Left cardiac atrium (tissue), 4 donors: Measurements from ENCODE around the gene SEMA3D. TPM values are rescaled to one million over a fixed set of nuclear protein-coding genes. Genes with fewer than 3 reads are reported as not detected.

ENCODE experiments used
- ATAC-seq, 2 donors: fragments of 200-7000 bp; cut with Tn5 transposase; one replicate each; pipeline ENCODE4 v1.9.1; 2020; ENCODE audit warnings: mild to moderate bottlenecking in 2 of 2, moderate library complexity in 2 of 2
- DNase-seq: peaks from one replicate; pipeline ENCODE4 v3.0.0-alpha.2; 2020
- intact Hi-C, 2 donors: fragments of 100-400 bp; cut with DNase I; formaldehyde crosslinking; loops; one replicate each; pipeline versions ENCODE4 v1.14.1 to v1.15.1; 2022 to 2023
- total RNA-seq, 2 donors: library from RNA; stranded (reverse); fragmentation: NEBNext Ultra II Directional; extraction: Animal tissue kit (Norgen Biotek cat#: 25700); gene quantifications; one replicate each; pipeline ENCODE4 v1.2.1, GENCODE V29; 2021
- donor health status: DM: no; HTN: yes; CAD: no.
- donor health status: DM: no; HTN: yes; CAD: no; lungs with severe emphysema.
- donor health status: DM: yes; HTN: yes; CAD: no.
- donor health status: Dilated cardiomyopathy.

Gene SEMA3D
- total RNA-seq, 2 donors from 2014 or later, result 1.1 to 1.7 TPM

- intact Hi-C loops, result no loop called here
- no peak for DNase-seq
Measured at GRCh38 chr7:85135977-85136376, 50.9 kb downstream of the SEMA3D start.

GRCh38 chr7:85133560-85133959 is 53.3 kb downstream of the SEMA3D start:
- intact Hi-C loops, result no loop called here
- no peak for DNase-seq
- no peak for ATAC-seq

More at GRCh38 chr7:85135977-85136376, 50.9 kb downstream of the SEMA3D start:
- no peak for ATAC-seq

GRCh38 chr7:85133006-85133405 is 53.9 kb downstream of the SEMA3D start:
- DNase-seq (no peak), ATAC-seq (no peak)
- intact Hi-C loops, result no loop called here

- ATAC-seq (no peak), DNase-seq (no peak)
- intact Hi-C loops, result no loop called here
Measured at GRCh38 chr7:85130702-85131101, 56.2 kb downstream of the SEMA3D start.

- intact Hi-C loops, result no loop called here
- ATAC-seq (no peak), DNase-seq (no peak)
Measured at GRCh38 chr7:85126383-85126782, 60.5 kb downstream of the SEMA3D start.

GRCh38 chr7:85125651-85126131 is 61.2 kb downstream of the SEMA3D start:
- no peak for DNase-seq
- ATAC-seq, result no peak
- intact Hi-C loops, result no loop called here

GRCh38 chr7:85125176-85125575 is 61.7 kb downstream of the SEMA3D start:
- no peak for ATAC-seq
- no peak for DNase-seq
- intact Hi-C loops, result no loop called here

GRCh38 chr7:85119934-85120333 is 66.9 kb downstream of the SEMA3D start:
- ATAC-seq (no peak), DNase-seq (no peak)
- intact Hi-C loops, result no loop called here

GRCh38 chr7:85115862-85116261 is 71.0 kb downstream of the SEMA3D start:
- DNase-seq, result no peak
- ATAC-seq, result no peak
- intact Hi-C loops, result no loop called here

GRCh38 chr7:85115006-85115405 is 71.8 kb downstream of the SEMA3D start:
- ATAC-seq, result no peak
- DNase-seq, result no peak
- intact Hi-C loops, result no loop called here

GRCh38 chr7:85114342-85114741 is 72.5 kb downstream of the SEMA3D start:
- no peak for ATAC-seq
- DNase-seq, result no peak
- intact Hi-C loops, result no loop called here

GRCh38 chr7:85111761-85112160 is 75.1 kb downstream of the SEMA3D start:
- no peak for ATAC-seq
- no peak for DNase-seq
- intact Hi-C loops, result no loop called here

- ATAC-seq (no peak), DNase-seq (no peak)
- intact Hi-C loops, result no loop called here
Measured at GRCh38 chr7:85106719-85107118, 80.1 kb downstream of the SEMA3D start.

GRCh38 chr7:85104432-85105205 is 82.2 kb downstream of the SEMA3D start:
- intact Hi-C loops, result no loop called here
- no peak for DNase-seq
- ATAC-seq, result peak in 1 of 2 donors; percentile 29

- intact Hi-C loops, result no loop called here
- no peak for ATAC-seq
- DNase-seq, result no peak
Measured at GRCh38 chr7:85103962-85104361, 82.9 kb downstream of the SEMA3D start.

GRCh38 chr7:85103357-85103756 is 83.5 kb downstream of the SEMA3D start:
- peak; percentile 45 for DNase-seq

GRCh38 chr7:85102813-85103350 is 84.0 kb downstream of the SEMA3D start:
- intact Hi-C loops, result no loop called here
- ATAC-seq (peak; percentile 23 to 60), DNase-seq (no peak)

More at GRCh38 chr7:85103357-85103756, 83.5 kb downstream of the SEMA3D start:
- ATAC-seq, result peak in 1 of 2 donors; percentile 68
- intact Hi-C loops, result no loop called here

GRCh38 chr7:85101347-85101746 is 85.5 kb downstream of the SEMA3D start:
- intact Hi-C loops, result no loop called here
- no peak for ATAC-seq

GRCh38 chr7:85097844-85098243 is 89.0 kb downstream of the SEMA3D start:
- ATAC-seq, result no peak
- intact Hi-C loops, result no loop called here
- no peak for DNase-seq

More at GRCh38 chr7:85101347-85101746, 85.5 kb downstream of the SEMA3D start:
- DNase-seq, result no peak

GRCh38 chr7:85095806-85096205 is 91.0 kb downstream of the SEMA3D start:
- intact Hi-C loops, result no loop called here
- no peak for DNase-seq
- peak in 1 of 2 donors; percentile 34 for ATAC-seq

- peak; percentile 24 for DNase-seq
Measured at GRCh38 chr7:85095366-85095765, 91.5 kb downstream of the SEMA3D start.

More at GRCh38 chr7:85095366-85095765, 91.5 kb downstream of the SEMA3D start:
- ATAC-seq, result no peak
- intact Hi-C loops, result no loop called here
